Neuronal stem cell (in vitro differentiated cells): ENCODE measurements around the gene CASP2.

ENCODE experiments used
- DNase-seq: peaks from one replicate; pipeline ENCODE4 v3.0.0-alpha.2; 2013; ENCODE audit warnings: low spot score
- H2AFZ ChIP-seq: one replicate; pipeline ENCODE4 v1.6.1; 2013; ENCODE audit warnings: mild to moderate bottlenecking, low read length, inconsistent platforms
- H2AK5ac ChIP-seq: 2 replicates; pipeline ENCODE4 v1.6.1; 2013; ENCODE audit warnings: low read depth, mild to moderate bottlenecking, inconsistent platforms, low read length, moderate library complexity, mixed read lengths
- H2BK120ac ChIP-seq: 2 replicates; pipeline ENCODE4 v1.6.1; 2013; ENCODE audit warnings: low read depth, mild to moderate bottlenecking, inconsistent platforms, low read length, moderate library complexity, mixed read lengths
- H2BK12ac ChIP-seq: one replicate; pipeline ENCODE4 v1.6.1; 2013; ENCODE audit warnings: low read length, inconsistent platforms
- H2BK15ac ChIP-seq: 2 replicates; pipeline ENCODE4 v1.6.1; 2013; ENCODE audit warnings: mild to moderate bottlenecking, low read length, inconsistent platforms, mixed read lengths
- H2BK5ac ChIP-seq: one replicate; pipeline ENCODE4 v1.6.1; 2013; ENCODE audit warnings: inconsistent platforms, mild to moderate bottlenecking, low read length, moderate library complexity
- H3K14ac ChIP-seq: one replicate; pipeline ENCODE4 v1.6.1; 2013; ENCODE audit warnings: low read length, inconsistent platforms
- H3K18ac ChIP-seq: 2 replicates; pipeline ENCODE4 v1.6.1; 2013; ENCODE audit warnings: low read length, inconsistent platforms
- H3K23ac ChIP-seq: 2 replicates; pipeline ENCODE4 v1.6.1; 2013; ENCODE audit warnings: low read depth, mild to moderate bottlenecking, mixed read lengths, low read length, inconsistent platforms; ENCODE audit not compliant: poor library complexity
- H3K27ac ChIP-seq: replicated peaks from 3 replicates; pipeline ENCODE4 v1.5.1; 2013; ENCODE audit warnings: low read length, inconsistent platforms
- H3K27me3 ChIP-seq, 3 experiments: 2 replicates each; pipeline ENCODE4 v1.6.1; 2013; ENCODE audit warnings: low read length in 3 of 3, mild to moderate bottlenecking in 2 of 3, inconsistent platforms in 1 of 3, low read depth in 1 of 3, mixed read lengths in 1 of 3, moderate library complexity in 1 of 3; ENCODE audit not compliant: control insufficient read depth in 3 of 3, insufficient read depth in 3 of 3
- H3K36me3 ChIP-seq, 2 donors: replicated peaks in 1 of 2; 2 replicates each; pipeline ENCODE4 v1.6.1; 2013; ENCODE audit warnings: low read length in 2 of 2; ENCODE audit not compliant: control insufficient read depth in 2 of 2, insufficient read depth in 2 of 2
- H3K4ac ChIP-seq: 2 replicates; pipeline ENCODE4 v1.6.1; 2013; ENCODE audit warnings: inconsistent platforms, mild to moderate bottlenecking, low read length, moderate library complexity
- H3K4me1 ChIP-seq, 2 donors: 1 replicate in 1 of 2; 2 replicates in 1 of 2; pipeline ENCODE4 v1.6.1; 2013; ENCODE audit warnings: low read length in 2 of 2, low read depth in 1 of 2; ENCODE audit not compliant: control insufficient read depth in 2 of 2, insufficient read depth in 1 of 2
- H3K4me2 ChIP-seq: one replicate; pipeline ENCODE4 v1.6.1; 2013; ENCODE audit warnings: mild to moderate bottlenecking, low read length, inconsistent platforms; ENCODE audit not compliant: insufficient read depth, poor library complexity, severe bottlenecking
- H3K4me3 ChIP-seq, 2 donors: 2 replicates each; pipeline ENCODE4 v1.5.1; 2013; ENCODE audit warnings: low read length in 2 of 2, mild to moderate bottlenecking in 2 of 2, inconsistent platforms in 1 of 2, moderate library complexity in 1 of 2
- H3K79me1 ChIP-seq: one replicate; pipeline ENCODE4 v1.6.1; 2013; ENCODE audit warnings: low read depth, mild to moderate bottlenecking, inconsistent platforms, low read length, moderate library complexity
- H3K9ac ChIP-seq: one replicate; pipeline ENCODE4 v1.6.1; 2013; ENCODE audit warnings: mild to moderate bottlenecking, low read depth, low read length, inconsistent platforms; ENCODE audit not compliant: poor library complexity
- H3K9me3 ChIP-seq, 2 donors: replicated peaks in 1 of 2; 2 replicates each; pipeline versions ENCODE3 to v1.6.1; 2013; ENCODE audit warnings: low read length in 2 of 2, mild to moderate bottlenecking in 2 of 2, inconsistent platforms in 1 of 2, low read depth in 1 of 2, mixed read lengths in 1 of 2, moderate library complexity in 1 of 2; ENCODE audit not compliant: control insufficient read depth in 2 of 2, insufficient read depth in 1 of 2
- H4K8ac ChIP-seq: one replicate; pipeline ENCODE4 v1.6.1; 2013; ENCODE audit warnings: low read depth, mild to moderate bottlenecking, inconsistent platforms, low read length, moderate library complexity
- H4K91ac ChIP-seq: one replicate; pipeline ENCODE4 v1.6.1; 2013; ENCODE audit warnings: low read length, low read depth, mild to moderate bottlenecking, inconsistent platforms; ENCODE audit not compliant: poor library complexity
- WGBS, 2 donors: extraction: QIAGEN DNeasy Blood & Tissue Kit; methylation state at CpG; one replicate each; pipeline ENCODE4 v1.1.7; 2013; ENCODE audit warnings: missing lambda C conversion rate in 2 of 2, mixed read lengths in 1 of 2; ENCODE audit not compliant: insufficient read length in 2 of 2, insufficient replicate concordance in 1 of 2; ENCODE audit errors: extremely low coverage in 2 of 2; 5-methylcytosine and 5-hydroxymethylcytosine counted together

CASP2 gene

DNA sequence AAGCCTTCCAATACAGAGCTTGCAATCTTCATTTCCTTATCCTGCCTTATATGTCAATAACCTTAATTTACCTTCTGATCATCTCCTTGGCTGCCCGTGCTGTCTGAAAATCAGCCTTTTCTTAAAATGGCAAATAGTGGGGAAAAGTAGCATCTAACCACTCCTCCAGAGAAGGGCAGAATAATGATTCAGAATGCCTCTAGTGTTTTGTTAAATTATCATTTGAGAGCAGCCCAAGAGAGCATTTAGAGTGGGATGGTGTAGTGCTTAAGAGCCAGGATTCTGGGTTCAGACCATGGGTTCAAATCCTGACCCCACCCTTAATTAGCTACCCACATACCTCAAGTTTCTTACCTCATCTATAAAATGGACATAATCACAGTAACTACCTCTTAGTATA lies 8.0 kb upstream of the CASP2 start:
- Histone ChIP-seq H2BK12ac (no peak overlapping the region), H2BK120ac (no peak overlapping the region), H2BK15ac (no peak overlapping the region), H3K23ac (no peak overlapping the region), H3K4me3 (no peak overlapping the region), H3K4ac (no peak overlapping the region), H3K79me1 (no peaks in the 10 kb centered on the region), H3K27me3 (no peaks in the 10 kb centered on the region), H3K4me2 (no peak overlapping the region), H2AK5ac (no peak overlapping the region), H3K4me1 (peaks cover 10 to 12% of the 10 kb centered on the region in 2 donors), H4K91ac (no peak overlapping the region), H3K36me3 (no peaks in the 10 kb centered on the region), H3K27ac (no peak overlapping the region), H2BK5ac (no peak overlapping the region), H4K8ac (no peak overlapping the region), H2AFZ (no peak overlapping the region), H3K9me3 (no peaks in the 10 kb centered on the region), H3K14ac (no peak overlapping the region), H3K18ac (no peak overlapping the region), H3K9ac (no peak overlapping the region)
- no peak for DNase-seq
- no CpG with 5 or more reads among the region's 1 CpG for WGBS, 2 donors

DNA sequence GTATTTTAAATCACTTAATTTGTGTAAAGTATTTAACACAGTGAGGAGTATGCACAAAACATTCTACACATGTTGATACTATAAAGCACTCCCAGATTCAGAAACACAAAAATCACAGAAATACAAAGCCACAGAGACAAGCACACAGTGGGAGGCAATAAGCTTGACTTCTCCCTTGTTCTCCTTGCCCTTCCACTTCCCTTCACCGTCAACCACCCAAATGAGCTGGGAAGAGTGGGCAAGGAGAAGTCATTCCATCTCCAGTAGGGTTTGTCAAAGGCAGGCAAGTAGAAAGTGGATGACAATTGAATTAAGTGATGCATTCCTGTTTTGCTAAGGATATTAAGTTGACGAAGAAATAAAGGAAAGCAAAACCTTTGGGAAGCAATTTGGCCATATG lies 7.6 kb upstream of the CASP2 start:
- Histone ChIP-seq H3K14ac (no peak overlapping the region), H3K4me2 (no peak overlapping the region), H3K4me1 (peaks cover 12 to 14% of the 10 kb centered on the region in 2 donors), H2AK5ac (no peak overlapping the region), H3K4me3 (no peak overlapping the region), H2BK120ac (no peak overlapping the region), H2BK5ac (no peak overlapping the region), H3K23ac (no peak overlapping the region), H3K79me1 (no peaks in the 10 kb centered on the region), H4K8ac (no peak overlapping the region), H3K9me3 (no peaks in the 10 kb centered on the region), H3K27ac (no peak overlapping the region), H3K18ac (no peak overlapping the region), H2BK15ac (no peak overlapping the region), H3K27me3 (no peaks in the 10 kb centered on the region), H3K9ac (no peak overlapping the region), H4K91ac (no peak overlapping the region), H3K4ac (no peak overlapping the region), H2BK12ac (no peak overlapping the region), H3K36me3 (no peaks in the 10 kb centered on the region), H2AFZ (no peak overlapping the region)
- WGBS, 2 donors, result no CpG with 5 or more reads among the region's 2 CpGs
- no peak for DNase-seq

DNA sequence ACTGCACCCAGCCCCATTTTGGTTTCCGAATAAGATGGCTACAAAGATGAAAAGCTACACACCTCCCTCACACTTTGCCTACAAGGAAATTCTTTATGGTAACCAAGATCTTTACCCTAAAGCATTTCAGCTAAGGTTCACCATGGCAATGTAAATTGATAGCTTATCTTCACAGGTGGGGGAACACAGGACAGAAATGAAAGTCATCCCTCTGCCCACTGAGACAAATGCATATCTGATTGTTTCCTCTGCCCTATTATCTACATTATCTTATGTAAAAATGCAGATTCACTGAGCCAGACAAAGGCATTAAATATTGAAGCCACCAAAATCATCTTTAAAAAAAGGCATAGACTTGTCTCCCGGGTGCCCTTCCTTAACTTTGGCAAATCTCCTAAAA lies 6.6 kb upstream of the CASP2 start:
- Histone ChIP-seq H3K14ac (no peak overlapping the region), H3K23ac (no peak overlapping the region), H2BK15ac (no peak overlapping the region), H2BK120ac (no peak overlapping the region), H3K4ac (no peak overlapping the region), H3K4me1 (peaks cover 12 to 18% of the 10 kb centered on the region in 2 donors), H4K91ac (no peak overlapping the region), H3K18ac (no peak overlapping the region), H4K8ac (no peak overlapping the region), H3K9ac (no peak overlapping the region), H2AFZ (no peak overlapping the region), H3K4me2 (no peak overlapping the region), H3K4me3 (no peak overlapping the region), H3K36me3 (no peaks in the 10 kb centered on the region), H2BK12ac (no peak overlapping the region), H3K9me3 (peaks cover 0 to under 1% of the 10 kb centered on the region in 2 donors), H3K27ac (no peak overlapping the region), H3K79me1 (no peaks in the 10 kb centered on the region), H2AK5ac (no peak overlapping the region), H3K27me3 (no peaks in the 10 kb centered on the region), H2BK5ac (no peak overlapping the region)
- no CpG with 5 or more reads among the region's 2 CpGs for WGBS, 2 donors
- DNase-seq, result no peak

DNA sequence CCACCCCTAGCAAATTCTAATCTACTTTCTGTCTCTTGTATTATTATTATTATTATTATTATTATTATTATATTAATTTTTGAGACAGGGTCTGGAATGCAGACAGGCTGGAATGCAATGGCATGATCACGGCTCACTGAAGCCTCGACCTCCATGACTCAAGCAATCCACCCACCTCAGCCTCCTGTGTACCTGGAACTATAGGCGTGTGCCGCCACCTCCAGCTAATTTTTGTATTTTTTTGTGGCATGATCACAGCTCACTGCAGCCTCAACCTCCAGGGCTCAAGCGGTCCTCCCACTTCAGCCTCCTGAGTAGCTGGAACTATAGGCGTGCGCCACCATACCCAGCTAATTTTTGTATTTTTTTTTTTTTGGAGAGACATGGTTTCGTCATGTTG lies 6.0 kb upstream of the CASP2 start:
- Histone ChIP-seq H2BK12ac (no peak overlapping the region), H4K91ac (no peak overlapping the region), H3K4ac (no peak overlapping the region), H3K36me3 (no peaks in the 10 kb centered on the region), H2AK5ac (no peak overlapping the region), H3K14ac (no peak overlapping the region), H3K9me3 (peaks cover 0 to 7% of the 10 kb centered on the region in 2 donors), H3K27me3 (no peaks in the 10 kb centered on the region), H3K27ac (no peak overlapping the region), H3K18ac (no peak overlapping the region), H3K4me3 (no peak overlapping the region), H3K4me2 (no peak overlapping the region), H3K23ac (no peak overlapping the region), H4K8ac (no peak overlapping the region), H2BK120ac (no peak overlapping the region), H2BK15ac (no peak overlapping the region), H3K9ac (no peak overlapping the region), H3K79me1 (no peaks in the 10 kb centered on the region), H3K4me1 (peaks cover 12 to 18% of the 10 kb centered on the region in 2 donors), H2AFZ (no peak overlapping the region), H2BK5ac (no peak overlapping the region)
- no peak for DNase-seq
- WGBS, 2 donors, result no CpG with 5 or more reads among the region's 8 CpGs
